ENCODE data around the gene ADORA1. TPM values are rescaled to one million over a fixed set of nuclear protein-coding genes. Genes with fewer than 3 reads are reported as not detected.

ADORA1 gene
- total and polyA plus RNA-seq, 4 experiments from 2014 or later, result 0.10 TPM; not detected in 3

- H3K4me3 Mint-ChIP-seq, result no peak overlapping the region
- ChIA-PET CTCF (ENCODE audit: partially characterized antibody) (interaction anchor here (1.0 to 1.7 kb wide), 3 partner anchors 10 to 172 kb away, joined by 3 to 7 read pairs (median 4); no protein-coding TSS in a partner anchor), POLR2A (ENCODE audit: partially characterized antibody) (no interaction called here)
- Histone ChIP-seq H3K36me3 (ENCODE audit: insufficient read depth, low read length) (no peaks in the 10 kb centered on the region), H3K9me3 (ENCODE audit: control insufficient read depth in 1 of 2, low read length in 2 of 2) (no peaks in the 10 kb centered on the region), H3K27me3 (ENCODE audit: insufficient read depth, low read length) (no peaks in the 10 kb centered on the region), H3K4me1 (ENCODE audit: insufficient read depth, low read length) (no peaks in the 10 kb centered on the region), H3K27ac (ENCODE audit: low read depth, low read length) (no peak overlapping the region), H3K4me3 (ENCODE audit: low read length in 2 of 2) (no peak overlapping the region)
- peaks cover 2 to 8% of the 10 kb centered on the region in 2 donors for H3K27me3 Mint-ChIP-seq
- no peak overlapping the region for H3K27ac Mint-ChIP-seq
- H3K9me3 Mint-ChIP-seq, result no peaks in the 10 kb centered on the region
- intact Hi-C loops (cut with micrococcal nuclease), result no loop called here
- no peaks in the 10 kb centered on the region for H3K36me3 Mint-ChIP-seq
- peaks cover 0 to 4% (median under 1%) of the 10 kb centered on the region in 4 donors for H3K4me1 Mint-ChIP-seq
- no peak for DNase-seq
Measured at GRCh38 chr1:203210988-203211387, 83.5 kb downstream of the ADORA1 start.

GRCh38 chr1:203211812-203212211 is 84.3 kb downstream of the ADORA1 start:
- H3K4me1 Mint-ChIP-seq, result peaks cover 0 to 9% (median 5%) of the 10 kb centered on the region in 4 donors
- ChIA-PET POLR2A (ENCODE audit: partially characterized antibody) (no interaction called here), CTCF (ENCODE audit: partially characterized antibody) (interaction anchor here (1.5 kb wide), 1 partner anchor 9 kb away, joined by 7 read pairs; no protein-coding TSS in a partner anchor)
- intact Hi-C loops (cut with micrococcal nuclease), result no loop called here
- no peaks in the 10 kb centered on the region for H3K36me3 Mint-ChIP-seq
- no peak overlapping the region for H3K4me3 Mint-ChIP-seq
- H3K27ac ChIP-seq (ENCODE audit: low read depth, low read length), result no peak overlapping the region
- H3K9me3 Mint-ChIP-seq, result no peaks in the 10 kb centered on the region
- no peaks in the 10 kb centered on the region for H3K36me3 ChIP-seq (ENCODE audit: insufficient read depth, low read length)
- H3K9me3 ChIP-seq (ENCODE audit: control insufficient read depth in 1 of 2, low read length in 2 of 2), result no peaks in the 10 kb centered on the region
- no peak for DNase-seq
- no peak overlapping the region for H3K27ac Mint-ChIP-seq
- no peak overlapping the region for H3K4me3 ChIP-seq (ENCODE audit: low read length in 2 of 2)
- no peaks in the 10 kb centered on the region for H3K4me1 ChIP-seq (ENCODE audit: insufficient read depth, low read length)
- H3K27me3 ChIP-seq (ENCODE audit: insufficient read depth, low read length), result no peaks in the 10 kb centered on the region
- peaks cover 7 to 10% of the 10 kb centered on the region in 2 donors for H3K27me3 Mint-ChIP-seq

- H3K9me3 ChIP-seq (ENCODE audit: control insufficient read depth in 1 of 2, low read length in 2 of 2), result no peaks in the 10 kb centered on the region
- Mint-ChIP-seq H3K4me3 (no peak overlapping the region), H3K4me1 (peaks cover 0 to 9% (median 5%) of the 10 kb centered on the region in 4 donors), H3K27me3 (peaks cover 5 to 12% of the 10 kb centered on the region in 2 donors), H3K36me3 (no peaks in the 10 kb centered on the region), H3K9me3 (no peaks in the 10 kb centered on the region), H3K27ac (no peak overlapping the region)
- no peaks in the 10 kb centered on the region for H3K27me3 ChIP-seq (ENCODE audit: insufficient read depth, low read length)
- intact Hi-C loops (cut with micrococcal nuclease), result no loop called here
- ChIA-PET POLR2A (ENCODE audit: partially characterized antibody) (no interaction called here), CTCF (ENCODE audit: partially characterized antibody) (interaction anchor here (0.6 to 1.8 kb wide), 2 partner anchors 9 to 883 kb away, joined by 3 to 5 read pairs; no protein-coding TSS in a partner anchor)
- no peaks in the 10 kb centered on the region for H3K4me1 ChIP-seq (ENCODE audit: insufficient read depth, low read length)
- H3K27ac ChIP-seq (ENCODE audit: low read depth, low read length), result no peak overlapping the region
- DNase-seq, result no peak
- no peak overlapping the region for H3K4me3 ChIP-seq (ENCODE audit: low read length in 2 of 2)
- H3K36me3 ChIP-seq (ENCODE audit: insufficient read depth, low read length), result no peaks in the 10 kb centered on the region
Measured at GRCh38 chr1:203213126-203213525, 85.6 kb downstream of the ADORA1 start.

GRCh38 chr1:203214871-203215270 is 87.3 kb downstream of the ADORA1 start:
- Histone ChIP-seq H3K4me3 (ENCODE audit: low read length in 2 of 2) (no peak overlapping the region), H3K9me3 (ENCODE audit: control insufficient read depth in 1 of 2, low read length in 2 of 2) (no peaks in the 10 kb centered on the region), H3K27ac (ENCODE audit: low read depth, low read length) (no peak overlapping the region), H3K27me3 (ENCODE audit: insufficient read depth, low read length) (no peaks in the 10 kb centered on the region), H3K36me3 (ENCODE audit: insufficient read depth, low read length) (no peaks in the 10 kb centered on the region), H3K4me1 (ENCODE audit: insufficient read depth, low read length) (no peaks in the 10 kb centered on the region)
- DNase-seq, result no peak
- Mint-ChIP-seq H3K36me3 (no peaks in the 10 kb centered on the region), H3K4me1 (peaks cover 0 to 9% (median 5%) of the 10 kb centered on the region in 4 donors), H3K4me3 (no peak overlapping the region), H3K9me3 (no peaks in the 10 kb centered on the region), H3K27me3 (peaks cover 8 to 13% of the 10 kb centered on the region in 2 donors), H3K27ac (no peak overlapping the region)
- CTCF ChIA-PET (ENCODE audit: partially characterized antibody), result interaction anchor here (0.9 to 6.7 kb wide), 9 partner anchors 9 to 173 kb away, joined by 3 to 89 read pairs (median 8); no protein-coding TSS in a partner anchor
- intact Hi-C loops (cut with micrococcal nuclease), result no loop called here
- POLR2A ChIA-PET (ENCODE audit: partially characterized antibody), result no interaction called here

- ChIA-PET POLR2A (ENCODE audit: partially characterized antibody) (no interaction called here), CTCF (ENCODE audit: partially characterized antibody) (interaction anchor here (0.6 to 6.7 kb wide), 16 partner anchors 9 to 180 kb away, joined by 3 to 89 read pairs (median 4); no protein-coding TSS in a partner anchor)
- Mint-ChIP-seq H3K36me3 (no peaks in the 10 kb centered on the region), H3K9me3 (no peaks in the 10 kb centered on the region), H3K27me3 (peaks cover 8 to 10% of the 10 kb centered on the region in 2 donors), H3K4me1 (peaks cover 0 to 9% (median 5%) of the 10 kb centered on the region in 4 donors), H3K27ac (peak overlapping the region in 1 of 7 donors; percentile 62), H3K4me3 (no peak overlapping the region)
- Histone ChIP-seq H3K27ac (ENCODE audit: low read depth, low read length) (no peak overlapping the region), H3K4me3 (ENCODE audit: low read length in 2 of 2) (no peak overlapping the region), H3K36me3 (ENCODE audit: insufficient read depth, low read length) (no peaks in the 10 kb centered on the region), H3K4me1 (ENCODE audit: insufficient read depth, low read length) (no peaks in the 10 kb centered on the region), H3K9me3 (ENCODE audit: control insufficient read depth in 1 of 2, low read length in 2 of 2) (no peaks in the 10 kb centered on the region), H3K27me3 (ENCODE audit: insufficient read depth, low read length) (no peaks in the 10 kb centered on the region)
- intact Hi-C loops (cut with micrococcal nuclease), result no loop called here
- DNase-seq, result no peak
Measured at GRCh38 chr1:203215573-203215972, 88.0 kb downstream of the ADORA1 start.

GRCh38 chr1:203216274-203217138 is 89.0 kb downstream of the ADORA1 start:
- intact Hi-C loops (cut with micrococcal nuclease), result no loop called here
- Histone ChIP-seq H3K27ac (ENCODE audit: low read depth, low read length) (no peak overlapping the region), H3K36me3 (ENCODE audit: insufficient read depth, low read length) (no peaks in the 10 kb centered on the region), H3K27me3 (ENCODE audit: insufficient read depth, low read length) (no peaks in the 10 kb centered on the region), H3K4me1 (ENCODE audit: insufficient read depth, low read length) (no peaks in the 10 kb centered on the region), H3K4me3 (ENCODE audit: low read length in 2 of 2) (no peak overlapping the region), H3K9me3 (ENCODE audit: control insufficient read depth in 1 of 2, low read length in 2 of 2) (no peaks in the 10 kb centered on the region)
- Mint-ChIP-seq H3K4me3 (peak overlapping the region in 1 of 8 donors; percentile 18), H3K36me3 (no peaks in the 10 kb centered on the region), H3K9me3 (no peaks in the 10 kb centered on the region), H3K27me3 (peaks cover 8 to 10% of the 10 kb centered on the region in 2 donors), H3K4me1 (peaks cover 0 to 9% (median 5%) of the 10 kb centered on the region in 4 donors), H3K27ac (peak overlapping the region in 2 of 7 donors; percentile 54 to 60)
- ChIA-PET CTCF (ENCODE audit: partially characterized antibody) (interaction anchor here (0.6 to 6.7 kb wide), 18 partner anchors 8 to 192 kb away, joined by 3 to 89 read pairs (median 4); no protein-coding TSS in a partner anchor), POLR2A (ENCODE audit: partially characterized antibody) (no interaction called here)
- peak; percentile 48 to 56 (median 50) for DNase-seq
